ENCODE measurements around the gene KSR1.

KSR1 gene

GRCh38 chr17:27550974-27551505 lies 94.8 kb downstream of the KSR1 start:
- no peak for DNase-seq (ENCODE audit: low spot score)

GRCh38 chr17:27551701-27552248 lies 95.5 kb downstream of the KSR1 start:
- no peak for DNase-seq (ENCODE audit: low spot score)

- no peak for DNase-seq (ENCODE audit: low spot score)
Measured at GRCh38 chr17:27552276-27552732, 96.1 kb downstream of the KSR1 start.

GRCh38 chr17:27553019-27553511 lies 96.8 kb downstream of the KSR1 start:
- no peak for DNase-seq (ENCODE audit: low spot score)

GRCh38 chr17:27554152-27554551 lies 97.9 kb downstream of the KSR1 start:
- no peak for DNase-seq (ENCODE audit: low spot score)

GRCh38 chr17:27554911-27555310 lies 98.7 kb downstream of the KSR1 start:
- DNase-seq (ENCODE audit: low spot score) = no peak

- DNase-seq (ENCODE audit: low spot score) = no peak
Measured at GRCh38 chr17:27555339-27555738, 99.1 kb downstream of the KSR1 start.

GRCh38 chr17:27558341-27558740 lies 102.1 kb downstream of the KSR1 start:
- no peak for DNase-seq (ENCODE audit: low spot score)

- DNase-seq (ENCODE audit: low spot score) = no peak
Measured at GRCh38 chr17:27558842-27559505, 102.7 kb downstream of the KSR1 start.

- peak; percentile 86 for DNase-seq (ENCODE audit: low spot score)
Measured at GRCh38 chr17:27559506-27560481, 103.5 kb downstream of the KSR1 start.

GRCh38 chr17:27560668-27561067 lies 104.4 kb downstream of the KSR1 start:
- DNase-seq (ENCODE audit: low spot score) = no peak

GRCh38 chr17:27562777-27563455 lies 106.7 kb downstream of the KSR1 start:
- no peak for DNase-seq (ENCODE audit: low spot score)

GRCh38 chr17:27563532-27563931 lies 107.3 kb downstream of the KSR1 start:
- no peak for DNase-seq (ENCODE audit: low spot score)

GRCh38 chr17:27564463-27564862 lies 108.2 kb downstream of the KSR1 start:
- DNase-seq (ENCODE audit: low spot score) = no peak

- DNase-seq (ENCODE audit: low spot score) = no peak
Measured at GRCh38 chr17:27565874-27566670, 109.8 kb downstream of the KSR1 start.

GRCh38 chr17:27566671-27567562 lies 110.7 kb downstream of the KSR1 start:
- DNase-seq (ENCODE audit: low spot score) = no peak

GRCh38 chr17:27567563-27567859 lies 111.3 kb downstream of the KSR1 start:
- DNase-seq (ENCODE audit: low spot score) = no peak

GRCh38 chr17:27568216-27568615 lies 112.0 kb downstream of the KSR1 start:
- no peak for DNase-seq (ENCODE audit: low spot score)

GRCh38 chr17:27568811-27569210 lies 112.6 kb downstream of the KSR1 start:
- no peak for DNase-seq (ENCODE audit: low spot score)

GRCh38 chr17:27569257-27569722 lies 113.0 kb downstream of the KSR1 start:
- no peak for DNase-seq (ENCODE audit: low spot score)
